Amniotic stem cell (primary cell): ENCODE results near the gene LIN28A.

ENCODE experiments used
- DNase-seq: peaks from one replicate; lab custom pipeline; 2025; lab: John Stamatoyannopoulos, UW

LIN28A gene

GRCh38 chr1:26434161-26434752 lies 23.6 kb downstream of the LIN28A start:
- no peak for DNase-seq

GRCh38 chr1:26438041-26438440 lies 27.4 kb downstream of the LIN28A start:
- no peak for DNase-seq

GRCh38 chr1:26440259-26440658 lies 29.6 kb downstream of the LIN28A start:
- no peak for DNase-seq

GRCh38 chr1:26449868-26450267 lies 39.3 kb downstream of the LIN28A start:
- DNase-seq, result no peak

GRCh38 chr1:26450908-26451307 lies 40.3 kb downstream of the LIN28A start:
- DNase-seq, result no peak

GRCh38 chr1:26452459-26453183 lies 42.0 kb downstream of the LIN28A start:
- DNase-seq, result no peak

- DNase-seq, result no peak
These were observed 48.5 kb downstream of the LIN28A start for GRCh38 chr1:26459148-26459547.

GRCh38 chr1:26459573-26460031 lies 49.0 kb downstream of the LIN28A start:
- no peak for DNase-seq

- DNase-seq, result no peak
These were observed 58.3 kb downstream of the LIN28A start for GRCh38 chr1:26468911-26469310.

- no peak for DNase-seq
These were observed 58.9 kb downstream of the LIN28A start for GRCh38 chr1:26469558-26469957.

- no peak for DNase-seq
These were observed 60.4 kb downstream of the LIN28A start for GRCh38 chr1:26470878-26471497.

- DNase-seq, result peak; percentile 56
These were observed 61.1 kb downstream of the LIN28A start for GRCh38 chr1:26471498-26472319.

GRCh38 chr1:26472320-26472900 lies 61.8 kb downstream of the LIN28A start, which contains the start of gene HMGN2:
Gene HMGN2 (plus strand): TSS chr1:26472440. CDS start chr1:26472613, 173 bp downstream.
- peak; percentile 76 for DNase-seq

- peak; percentile 79 for DNase-seq
These were observed 62.6 kb downstream of the LIN28A start for GRCh38 chr1:26472901-26473845.

- DNase-seq, result no peak
These were observed 64.2 kb downstream of the LIN28A start for GRCh38 chr1:26474818-26475217.

GRCh38 chr1:26475989-26476388 lies 65.4 kb downstream of the LIN28A start:
- no peak for DNase-seq

- DNase-seq, result no peak
These were observed 66.3 kb downstream of the LIN28A start for GRCh38 chr1:26476958-26477357.

- no peak for DNase-seq
These were observed 67.0 kb downstream of the LIN28A start for GRCh38 chr1:26477446-26478152.

GRCh38 chr1:26478159-26478558 lies 67.5 kb downstream of the LIN28A start:
- DNase-seq, result no peak

- no peak for DNase-seq
These were observed 68.4 kb downstream of the LIN28A start for GRCh38 chr1:26478988-26479387.
